Neural cell (in vitro differentiated cells): ENCODE data around the gene ALDOA. TPM values are rescaled to one million over a fixed set of nuclear protein-coding genes. Genes with fewer than 3 reads are reported as not detected.

Source experiments
- H2AFZ ChIP-seq: fragments of 200-600, 300-800 bp; sonication (generic), shearing (Covaris generic); 2 replicates; pipeline ENCODE4 v1.6.0; 2014; ENCODE audit warnings: low read depth, mild to moderate bottlenecking, antibody characterized with exemption, low read length, moderate library complexity
- H3F3A ChIP-seq: fragments of 200-600 bp; shearing (Covaris generic); 2 replicates; pipeline ENCODE4 v1.6.1; 2016; ENCODE audit warnings: mild to moderate bottlenecking, moderate library complexity, mixed read lengths, antibody characterized with exemption, low read length; ENCODE audit not compliant: insufficient read depth, poor library complexity, severe bottlenecking
- H3K27ac ChIP-seq: fragments of 200-600, 300-800 bp; sonication (generic), shearing (Covaris generic); 2 replicates; pipeline ENCODE4 v1.5.1; 2014; ENCODE audit warnings: mild to moderate bottlenecking, low read length, moderate library complexity
- H3K27me3 ChIP-seq: fragments of 300-800, 200-600 bp; sonication (generic), shearing (Covaris generic); 2 replicates; pipeline ENCODE4 v1.6.0; 2014; ENCODE audit warnings: mild to moderate bottlenecking, low read depth, low read length, moderate library complexity; ENCODE audit not compliant: insufficient read depth
- H3K36me3 ChIP-seq: fragments of 300-800, 200-600 bp; sonication (generic), shearing (Covaris generic); 2 replicates; pipeline ENCODE4 v1.5.1; 2014; ENCODE audit warnings: mild to moderate bottlenecking, antibody characterized with exemption, low read length, moderate library complexity; ENCODE audit not compliant: insufficient read depth
- H3K4me2 ChIP-seq: fragments of 300-800, 200-600 bp; sonication (generic), shearing (Covaris generic); 2 replicates; pipeline ENCODE4 v1.6.0; 2014; ENCODE audit warnings: mild to moderate bottlenecking, low read length
- H3K4me3 ChIP-seq: fragments of 300-800, 200-600 bp; sonication (generic), shearing (Covaris generic); 2 replicates; pipeline ENCODE4 v1.5.1; 2014; ENCODE audit warnings: mild to moderate bottlenecking, low read length, moderate library complexity
- H3K79me2 ChIP-seq: fragments of 200-600 bp; shearing (Covaris generic); replicated peaks from 2 replicates; pipeline ENCODE4 v1.6.0; 2014; ENCODE audit warnings: mild to moderate bottlenecking, low read length, moderate library complexity; ENCODE audit not compliant: insufficient read depth
- H3K9ac ChIP-seq: fragments of 300-800, 200-600 bp; sonication (generic), shearing (Covaris generic); 2 replicates; pipeline ENCODE4 v1.6.1; 2016; ENCODE audit warnings: mild to moderate bottlenecking, low read length, mixed read lengths
- H3K9me2 ChIP-seq: fragments of 200-600 bp; shearing (Covaris generic); 2 replicates; pipeline ENCODE4 v1.6.1; 2016; ENCODE audit warnings: mild to moderate bottlenecking, low read length, mixed read lengths; ENCODE audit not compliant: insufficient read depth
- H3K9me3 ChIP-seq: fragments of 200-600, 300-800 bp; sonication (generic), shearing (Covaris generic); 2 replicates; pipeline ENCODE4 v1.6.1; 2016; ENCODE audit warnings: mild to moderate bottlenecking, mixed run types, low read length, moderate library complexity, mixed read lengths
- H4K20me1 ChIP-seq: fragments of 200-600 bp; shearing (Covaris generic); 2 replicates; pipeline ENCODE4 v1.6.1; 2016; ENCODE audit warnings: mild to moderate bottlenecking, mixed run types; ENCODE audit not compliant: insufficient read depth
- CTCF ChIP-seq: fragments of 450-650 bp; IDR thresholded peaks from 2 replicates; pipeline ENCODE4 v1.5.1; 2014; ENCODE audit warnings: antibody characterized with exemption, mild to moderate bottlenecking, moderate library complexity; ENCODE audit not compliant: poor library complexity, severe bottlenecking
- EP300 ChIP-seq: fragments of 450-650 bp; conservative IDR thresholded peaks from 2 replicates; pipeline ENCODE4 v1.6.1; 2014; ENCODE audit warnings: antibody characterized with exemption, mild to moderate bottlenecking, moderate library complexity; ENCODE audit not compliant: poor library complexity, severe bottlenecking
- EZH2 ChIP-seq: fragments of 200-600, 300-800 bp; shearing (Covaris generic), sonication (generic); IDR thresholded peaks from 2 replicates; pipeline ENCODE4 v1.6.1; 2014; ENCODE audit warnings: antibody characterized with exemption, low read length, borderline replicate concordance, mild to moderate bottlenecking; ENCODE audit not compliant: insufficient read depth, poor library complexity, severe bottlenecking
- MXI1 ChIP-seq: fragments of 450-650 bp; conservative IDR thresholded peaks from 2 replicates; pipeline ENCODE4 v1.6.1; 2014; ENCODE audit warnings: antibody characterized with exemption, mild to moderate bottlenecking; ENCODE audit not compliant: poor library complexity, severe bottlenecking
- POLR2AphosphoS5 ChIP-seq: IDR thresholded peaks from 2 replicates; pipeline ENCODE4 v1.6.1; 2012
- RAD21 ChIP-seq: fragments of 450-650 bp; conservative IDR thresholded peaks from 2 replicates; pipeline ENCODE4 v1.6.1; 2014; ENCODE audit warnings: antibody characterized with exemption, mild to moderate bottlenecking, moderate library complexity
- REST ChIP-seq: IDR thresholded peaks from 2 replicates; pipeline ENCODE4 v1.6.1; 2012; ENCODE audit warnings: borderline replicate concordance
- SMC3 ChIP-seq: fragments of 450-650 bp; conservative IDR thresholded peaks from 2 replicates; pipeline ENCODE4 v1.6.1; 2014; ENCODE audit warnings: antibody characterized with exemption, mild to moderate bottlenecking, moderate library complexity; ENCODE audit not compliant: poor library complexity
- TAF1 ChIP-seq: IDR thresholded peaks from 2 replicates; pipeline ENCODE4 v1.6.1; 2012; ENCODE audit warnings: low read depth
- polyA plus RNA-seq: library from polyadenylated mRNA; depleted of rRNA; stranded (reverse); fragments of >200 nt; gene quantifications from 2 replicates; pipeline ENCODE4 v1.2.3, GENCODE V29; 2014

Gene ALDOA
- polyA plus RNA-seq, 1 donor from 2014 or later, result 59.3 TPM

- Histone ChIP-seq H3K27me3 (no peaks in the 10 kb centered on the region), H3K9me2 (no peaks in the 10 kb centered on the region), H3K9ac (peak overlapping the region; percentile 92), H3F3A (no peaks in the 10 kb centered on the region), H3K79me2 (peaks cover 8% of the 10 kb centered on the region), H4K20me1 (no peaks in the 10 kb centered on the region), H3K36me3 (no peaks in the 10 kb centered on the region), H2AFZ (peak overlapping the region; percentile 88), H3K9me3 (no peaks in the 10 kb centered on the region), H3K4me3 (peak overlapping the region; percentile 92), H3K4me2 (peak overlapping the region; percentile 94), H3K27ac (peak overlapping the region; percentile 59)
- TF ChIP-seq EZH2 (no peak), MXI1 (no peak), RAD21 (no peak), CTCF (no peak), TAF1 (no peak), POLR2AphosphoS5 (no peak), EP300 (no peak), SMC3 (no peak), REST (no peak)
Observed at GRCh38 chr16:30030011-30030685, 35.4 kb upstream of the ALDOA start.

GRCh38 chr16:30030841-30031413 lies 34.6 kb upstream of the ALDOA start, which contains the start of gene TLCD3B:
Gene TLCD3B (minus strand): TSS chr16:30031271. CDS start chr16:30030527, 744 bp downstream.
- Histone ChIP-seq H3K9me2 (no peaks in the 10 kb centered on the region), H3K79me2 (peaks cover 8% of the 10 kb centered on the region), H3K27ac (peak within 1 kb of the TSS; percentile 59), H3K4me3 (peak within 1 kb of the TSS; percentile 92), H3K4me2 (peak within 1 kb of the TSS; percentile 100), H3K27me3 (no peaks in the 10 kb centered on the region), H2AFZ (peak within 1 kb of the TSS; percentile 88), H4K20me1 (no peaks in the 10 kb centered on the region), H3K36me3 (no peaks in the 10 kb centered on the region), H3K9ac (peak within 1 kb of the TSS; percentile 92), H3K9me3 (no peaks in the 10 kb centered on the region), H3F3A (no peaks in the 10 kb centered on the region)
- TF ChIP-seq CTCF (no peak), POLR2AphosphoS5 (peak; percentile 76), REST (no peak), TAF1 (peak; percentile 18), MXI1 (no peak), EP300 (no peak)
